B cell (primary cell): ENCODE measurements around the gene COA6. TPM values are rescaled to one million over a fixed set of nuclear protein-coding genes. Genes with fewer than 3 reads are reported as not detected.

Experiments
- ATAC-seq: fragments of 200-7000 bp; cut with Tn5 transposase; one replicate; pipeline ENCODE4 v1.10.0; 2021; ENCODE audit warnings: low read depth, mild to moderate bottlenecking, moderate number of reproducible peaks, moderate library complexity
- CTCF ChIA-PET: fragments of 350-600 bp; sonication (Branson Sonifier 250); formaldehyde crosslinking; loops from one replicate; lab custom pipeline; 2021; ENCODE audit warnings: antibody characterized with exemption, inconsistent platforms; lab: Charles Lee
- POLR2A ChIA-PET: fragments of 350-600 bp; sonication (Branson Sonifier 250); formaldehyde crosslinking; loops from one replicate; lab custom pipeline; 2021; ENCODE audit warnings: antibody characterized with exemption; lab: Charles Lee
- DNase-seq: peaks from one replicate; pipeline ENCODE4 v3.0.0; 2013
- H2AFZ ChIP-seq: 2 replicates; pipeline ENCODE4 v1.6.1; 2012; ENCODE audit warnings: mild to moderate bottlenecking, low read depth, low read length; ENCODE audit not compliant: insufficient read depth, poor library complexity, severe bottlenecking
- H3K27ac ChIP-seq, 2 donors: 1 replicate in 1 of 2; 2 replicates in 1 of 2; pipeline ENCODE4 v1.5.1; 2012 to 2013; ENCODE audit warnings: low read length in 2 of 2, mild to moderate bottlenecking in 2 of 2, moderate library complexity in 1 of 2
- H3K27me3 ChIP-seq, 4 experiments: fragments of 200-600 bp in 1 of 4; sonication (generic) in 1 of 4; replicated peaks in 1 of 4; 1 replicate in 2 of 4; 2 replicates in 2 of 4; pipeline versions ENCODE4 v1.6.1 to v1.7.0; 2013 to 2016; ENCODE audit warnings: low read length in 3 of 4, mild to moderate bottlenecking in 2 of 4, mixed read lengths in 1 of 4, moderate library complexity in 1 of 4; ENCODE audit not compliant: insufficient read depth in 4 of 4, control insufficient read depth in 3 of 4; ENCODE audit errors: control extremely low read depth in 1 of 4
- H3K36me3 ChIP-seq, 2 experiments: replicated peaks in 1 of 2; 1 replicate in 1 of 2; 2 replicates in 1 of 2; pipeline versions ENCODE4 v1.6.1 to v1.7.1; 2013; ENCODE audit warnings: low read length in 1 of 2; ENCODE audit not compliant: insufficient read depth in 2 of 2, control insufficient read depth in 1 of 2; ENCODE audit errors: control extremely low read depth in 1 of 2, extremely low read depth in 1 of 2
- H3K4me1 ChIP-seq, 2 donors: fragments of 200-600 bp in 1 of 2; sonication (generic) in 1 of 2; 1 replicate in 1 of 2; 2 replicates in 1 of 2; pipeline versions ENCODE4 v1.5.1 to v1.6.1; 2013 to 2017; ENCODE audit warnings: low read length in 2 of 2; ENCODE audit not compliant: control insufficient read depth in 2 of 2, insufficient read depth in 2 of 2
- H3K4me2 ChIP-seq: replicated peaks from 2 replicates; pipeline ENCODE3; 2012; ENCODE audit warnings: mild to moderate bottlenecking, low read depth, low read length; ENCODE audit not compliant: poor library complexity, severe bottlenecking
- H3K4me3 ChIP-seq, 5 experiments: fragments of 200-600 bp in 1 of 5; sonication (generic) in 1 of 5; 1 replicate in 3 of 5; 2 replicates in 2 of 5; pipeline versions ENCODE4 v1.5.1 to v1.7.0; 2011 to 2016; ENCODE audit warnings: low read length in 4 of 5, mild to moderate bottlenecking in 4 of 5, low read depth in 2 of 5, control low read depth in 1 of 5, moderate library complexity in 1 of 5; ENCODE audit not compliant: insufficient read depth in 1 of 5; ENCODE audit errors: control extremely low read depth in 1 of 5, extremely low read depth in 1 of 5
- H3K79me2 ChIP-seq: fragments of 200-600 bp; sonication (generic); one replicate; pipeline ENCODE4 v1.6.0; 2016; ENCODE audit warnings: low read length; ENCODE audit not compliant: control insufficient read depth, insufficient read depth
- H3K9ac ChIP-seq: fragments of 200-600 bp; sonication (generic); 2 replicates; pipeline ENCODE4 v1.6.1; 2017; ENCODE audit warnings: mild to moderate bottlenecking, low read length, moderate library complexity
- H3K9me3 ChIP-seq, 3 donors: one replicate each; pipeline versions ENCODE4 v1.6.1 to v1.7.1; 2013; ENCODE audit warnings: low read length in 2 of 3; ENCODE audit not compliant: control insufficient read depth in 2 of 3, insufficient read depth in 1 of 3; ENCODE audit errors: control extremely low read depth in 1 of 3
- H4K20me1 ChIP-seq: 2 replicates; pipeline ENCODE4 v1.6.0; 2012; ENCODE audit warnings: mild to moderate bottlenecking, low read length; ENCODE audit not compliant: insufficient read depth, control insufficient read depth, poor library complexity, severe bottlenecking
- H3K27ac Mint-ChIP-seq: one replicate; pipeline ENCODE4 v1.8.0; 2021; ENCODE audit warnings: mixed read lengths
- H3K27me3 Mint-ChIP-seq: one replicate; pipeline ENCODE4 v1.8.0; 2021; ENCODE audit warnings: mixed read lengths
- H3K4me1 Mint-ChIP-seq: one replicate; pipeline ENCODE4 v1.8.0; 2021; ENCODE audit warnings: mixed read lengths
- H3K4me3 Mint-ChIP-seq: one replicate; pipeline ENCODE4 v1.8.0; 2021; ENCODE audit warnings: mixed read lengths
- H3K9me3 Mint-ChIP-seq: one replicate; pipeline ENCODE4 v1.8.0; 2022; ENCODE audit warnings: mixed read lengths; ENCODE audit not compliant: insufficient read depth
- EZH2 ChIP-seq: IDR thresholded peaks from 2 replicates; pipeline ENCODE4 v1.6.1; 2012; ENCODE audit warnings: borderline replicate concordance, low read depth, mild to moderate bottlenecking, moderate library complexity, low read length; ENCODE audit not compliant: insufficient read depth, poor library complexity, severe bottlenecking
- WGBS: methylation state at CpG from one replicate; pipeline ENCODE4 v1.1.5; 2013; ENCODE audit warnings: missing lambda C conversion rate; ENCODE audit not compliant: insufficient coverage; 5-methylcytosine and 5-hydroxymethylcytosine counted together
- intact Hi-C: fragments of 100-400 bp; cut with micrococcal nuclease; formaldehyde crosslinking; loops from one replicate; pipeline ENCODE4 v1.10.0; 2022
- polyA plus RNA-seq: library from polyadenylated mRNA; depleted of rRNA; stranded (reverse); fragments of >200 nt; gene quantifications from 2 replicates; pipeline ENCODE4 v1.2.3, GENCODE V29; 2012
- total RNA-seq, 2 donors: library from RNA; stranded (reverse); fragments of 120-200 nt in 1 of 2; gene quantifications; 1 replicate in 1 of 2; 2 replicates in 1 of 2; pipeline versions ENCODE4 v1.2.3 to v1.2.4, GENCODE V29; 2013 to 2022
- TF ChIP-seq, protein P1 (sequence below): fragments of 200-600 bp; IDR thresholded peaks from one replicate; pipeline ENCODE4 v1.8.0; 2022; ENCODE audit warnings: antibody characterized with exemption, mild to moderate bottlenecking

COA6 gene
- total and polyA plus RNA-seq, 2 donors (not counting 1 experiment from before 2014, with no cell fraction given) = 5.7 to 14.8 TPM

DNA sequence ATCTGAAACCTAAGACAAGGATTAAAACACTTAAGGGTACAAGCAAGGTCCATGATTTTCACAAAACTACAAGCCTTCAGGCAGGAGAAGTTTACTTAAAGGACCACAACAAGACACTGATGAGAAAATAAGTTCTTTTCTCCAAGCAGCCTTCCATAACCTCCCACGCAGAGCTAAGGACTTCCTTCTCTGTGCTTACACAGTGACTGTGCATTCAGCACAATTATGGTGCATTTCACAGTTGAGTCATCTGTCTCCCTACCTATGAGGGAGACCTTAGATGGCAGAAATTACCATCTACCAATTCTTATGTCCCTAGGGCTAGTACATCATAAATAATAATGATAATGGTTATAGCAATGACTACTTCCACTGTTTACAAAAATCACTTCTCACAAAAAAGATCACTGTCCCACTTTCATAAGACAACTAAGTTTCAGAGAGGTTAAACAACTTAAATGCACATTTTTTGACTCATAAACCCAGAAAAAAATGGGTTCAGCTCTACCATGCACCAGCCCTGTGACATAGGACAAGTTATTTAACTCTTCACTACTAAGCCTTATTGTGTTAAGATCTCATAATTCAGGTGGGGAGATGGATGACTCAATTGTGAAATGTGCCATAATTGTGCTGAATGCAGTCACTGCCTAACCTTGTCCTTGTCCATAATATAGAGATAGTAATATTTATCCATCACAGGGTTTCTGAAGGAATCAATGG lies 60.5 kb downstream of the COA6 start:
- Histone ChIP-seq H3K79me2 (no peaks in the 10 kb centered on the region), H3K27me3 (no peaks in the 10 kb centered on the region), H3K4me3 (no peak overlapping the region), H4K20me1 (no peaks in the 10 kb centered on the region), H3K9ac (no peak overlapping the region), H2AFZ (no peak overlapping the region), H3K27ac (no peak overlapping the region), H3K4me1 (no peaks in the 10 kb centered on the region), H3K9me3 (no peaks in the 10 kb centered on the region), H3K36me3 (peaks cover 23 to 35% of the 10 kb centered on the region in 2 experiments), H3K4me2 (no peak overlapping the region)
- peaks cover 8% of the 10 kb centered on the region for H3K4me1 Mint-ChIP-seq
- no peaks in the 10 kb centered on the region for H3K27me3 Mint-ChIP-seq
- TF ChIP-seq EZH2 = no peak
- TF ChIP-seq, protein P1, sequence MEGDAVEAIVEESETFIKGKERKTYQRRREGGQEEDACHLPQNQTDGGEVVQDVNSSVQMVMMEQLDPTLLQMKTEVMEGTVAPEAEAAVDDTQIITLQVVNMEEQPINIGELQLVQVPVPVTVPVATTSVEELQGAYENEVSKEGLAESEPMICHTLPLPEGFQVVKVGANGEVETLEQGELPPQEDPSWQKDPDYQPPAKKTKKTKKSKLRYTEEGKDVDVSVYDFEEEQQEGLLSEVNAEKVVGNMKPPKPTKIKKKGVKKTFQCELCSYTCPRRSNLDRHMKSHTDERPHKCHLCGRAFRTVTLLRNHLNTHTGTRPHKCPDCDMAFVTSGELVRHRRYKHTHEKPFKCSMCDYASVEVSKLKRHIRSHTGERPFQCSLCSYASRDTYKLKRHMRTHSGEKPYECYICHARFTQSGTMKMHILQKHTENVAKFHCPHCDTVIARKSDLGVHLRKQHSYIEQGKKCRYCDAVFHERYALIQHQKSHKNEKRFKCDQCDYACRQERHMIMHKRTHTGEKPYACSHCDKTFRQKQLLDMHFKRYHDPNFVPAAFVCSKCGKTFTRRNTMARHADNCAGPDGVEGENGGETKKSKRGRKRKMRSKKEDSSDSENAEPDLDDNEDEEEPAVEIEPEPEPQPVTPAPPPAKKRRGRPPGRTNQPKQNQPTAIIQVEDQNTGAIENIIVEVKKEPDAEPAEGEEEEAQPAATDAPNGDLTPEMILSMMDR = no peak
- 60% methylated on average over 1 of the region's 1 CpG for WGBS
- no peak for DNase-seq
- no peaks in the 10 kb centered on the region for H3K9me3 Mint-ChIP-seq
- intact Hi-C loops = no loop called here
- ChIA-PET CTCF (no interaction called here), POLR2A (no interaction called here)
- ATAC-seq = no peak
- no peak overlapping the region for H3K4me3 Mint-ChIP-seq
- no peak overlapping the region for H3K27ac Mint-ChIP-seq

Other genes starting within 250 kb of the COA6 start
- 35.4 and 36.0 TPM in 2 replicates for gene TARBP1, start 105.7 kb downstream of the COA6 start, total RNA-seq
- gene TARBP1, start 105.7 kb downstream of the COA6 start, polyA plus RNA-seq = 71.5 and 84.6 TPM in 2 replicates
- gene IRF2BP2, start 236.7 kb downstream of the COA6 start, total RNA-seq = 123 and 126 TPM in 2 replicates
- 255 and 261 TPM in 2 replicates for gene IRF2BP2, start 236.7 kb downstream of the COA6 start, polyA plus RNA-seq